PC-9 (cell line): ENCODE results near the gene UCP3. TPM values are rescaled to one million over a fixed set of nuclear protein-coding genes. Genes with fewer than 3 reads are reported as not detected.
A peak's percentile ranks its signal among the peaks of the same experiment; 100 is the strongest.

Experiments
- BruUV-seq: library from RNA; stranded (reverse); fragments of 400-500 nt; replicated peaks from 2 replicates; lab custom pipeline; 2021; lab: Mats Ljungman, UMichigan
- CTCF ChIA-PET: fragments of 300-600 bp; sonication (Branson Sonifier 250); formaldehyde crosslinking; loops from one replicate; lab custom pipeline; 2022; ENCODE audit warnings: antibody characterized with exemption; lab: Charles Lee
- POLR2A ChIA-PET: fragments of 300-600 bp; sonication (Branson Sonifier 250); formaldehyde crosslinking; loops from one replicate; lab custom pipeline; 2022; ENCODE audit warnings: antibody characterized with exemption; ENCODE audit not compliant: unreplicated experiment; lab: Charles Lee
- DNase-seq, 2 experiments: peaks; one replicate each; pipeline versions ENCODE4 v3.0.0 to v3.0.0-alpha.2; 2015 to 2022; ENCODE audit warnings: mixed read lengths in 1 of 2
- H2AFZ ChIP-seq: fragments of 200-600 bp; sonication (generic); 2 replicates; pipeline ENCODE4 v1.8.1; 2017; ENCODE audit warnings: antibody characterized with exemption
- H3F3A ChIP-seq: fragments of 200-600 bp; sonication (generic); 2 replicates; pipeline ENCODE4 v1.8.1; 2017; ENCODE audit warnings: antibody characterized with exemption, mild to moderate bottlenecking, low read depth; ENCODE audit not compliant: insufficient read depth
- H3K27ac ChIP-seq: fragments of 200-600 bp; sonication (generic); 2 replicates; pipeline ENCODE4 v1.6.1; 2016; ENCODE audit warnings: mixed run types
- H3K27me3 ChIP-seq: fragments of 200-600 bp; sonication (generic); 2 replicates; pipeline ENCODE4 v1.6.1; 2016; ENCODE audit warnings: low read depth, mixed run types; ENCODE audit not compliant: insufficient read depth
- H3K36me3 ChIP-seq: fragments of 200-600 bp; sonication (generic); 2 replicates; pipeline ENCODE4 v1.6.1; 2016; ENCODE audit warnings: low read depth, mixed run types
- H3K4me1 ChIP-seq: fragments of 200-600 bp; sonication (generic); replicated peaks from 2 replicates; pipeline ENCODE4 v1.6.1; 2016; ENCODE audit warnings: mixed run types; ENCODE audit not compliant: insufficient read depth
- H3K4me2 ChIP-seq: fragments of 200-600 bp; sonication (generic); 2 replicates; pipeline ENCODE4 v1.6.1; 2017; ENCODE audit warnings: mixed run types
- H3K4me3 ChIP-seq: fragments of 200-600 bp; sonication (generic); 2 replicates; pipeline ENCODE4 v1.6.1; 2016; ENCODE audit warnings: mixed run types
- H3K79me2 ChIP-seq: fragments of 200-600 bp; sonication (generic); 2 replicates; pipeline ENCODE4 v1.6.1; 2017; ENCODE audit warnings: low read depth, mixed run types
- H3K9me2 ChIP-seq: fragments of 200-600 bp; sonication (generic); 2 replicates; pipeline ENCODE4 v1.8.1; 2017; ENCODE audit warnings: mild to moderate bottlenecking; ENCODE audit not compliant: insufficient read depth
- H3K9me3 ChIP-seq: fragments of 200-600 bp; sonication (generic); 2 replicates; pipeline ENCODE4 v1.8.1; 2016; ENCODE audit warnings: low read depth; ENCODE audit not compliant: insufficient read depth
- H4K20me1 ChIP-seq: fragments of 200-600 bp; sonication (generic); 2 replicates; pipeline ENCODE4 v1.8.1; 2017; ENCODE audit not compliant: insufficient read depth
- EZH2 ChIP-seq: fragments of 200-600 bp; sonication (generic); IDR thresholded peaks from 2 replicates; pipeline ENCODE4 v1.8.0; 2017; ENCODE audit warnings: antibody characterized with exemption, low read depth
- intact Hi-C: fragments of 100-400 bp; cut with micrococcal nuclease; formaldehyde crosslinking; loops from one replicate; pipeline ENCODE4 v1.10.0; 2022; ENCODE audit not compliant: unreplicated experiment
- total RNA-seq: library from RNA; stranded (reverse); gene quantifications from 2 replicates; pipeline ENCODE4 v1.2.3, GENCODE V29; 2021
- TF ChIP-seq, protein P1 (sequence below): fragments of 200-600 bp; sonication (generic); conservative IDR thresholded peaks from 2 replicates; pipeline ENCODE4 v1.6.1; 2017; ENCODE audit warnings: mixed run types, antibody characterized with exemption, mild to moderate bottlenecking, moderate library complexity

Gene UCP3
- total RNA-seq, 1 experiment from 2014 or later, result 2.0 TPM

DNA sequence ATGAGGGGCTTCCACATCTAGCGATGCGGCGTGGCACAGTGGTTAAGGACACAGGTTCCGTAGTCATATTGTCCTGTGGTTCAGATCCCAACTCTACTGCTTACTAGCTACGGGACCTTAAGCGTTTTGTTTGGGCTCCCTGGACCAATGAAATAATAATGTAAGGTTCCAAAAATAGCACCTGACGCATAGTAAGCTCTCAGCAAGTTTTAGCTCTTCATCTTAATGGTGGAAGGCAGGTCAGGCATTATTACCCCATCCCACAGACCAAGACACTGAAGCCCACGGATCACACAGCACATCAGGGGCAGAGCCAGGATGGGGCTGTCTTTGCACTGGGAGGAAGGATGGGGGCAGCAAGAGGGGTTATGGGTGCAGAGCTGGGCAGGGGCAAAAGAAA, 45.0 kb downstream of the UCP3 start:
- TF ChIP-seq EZH2, result no peak
- TF ChIP-seq, protein P1, sequence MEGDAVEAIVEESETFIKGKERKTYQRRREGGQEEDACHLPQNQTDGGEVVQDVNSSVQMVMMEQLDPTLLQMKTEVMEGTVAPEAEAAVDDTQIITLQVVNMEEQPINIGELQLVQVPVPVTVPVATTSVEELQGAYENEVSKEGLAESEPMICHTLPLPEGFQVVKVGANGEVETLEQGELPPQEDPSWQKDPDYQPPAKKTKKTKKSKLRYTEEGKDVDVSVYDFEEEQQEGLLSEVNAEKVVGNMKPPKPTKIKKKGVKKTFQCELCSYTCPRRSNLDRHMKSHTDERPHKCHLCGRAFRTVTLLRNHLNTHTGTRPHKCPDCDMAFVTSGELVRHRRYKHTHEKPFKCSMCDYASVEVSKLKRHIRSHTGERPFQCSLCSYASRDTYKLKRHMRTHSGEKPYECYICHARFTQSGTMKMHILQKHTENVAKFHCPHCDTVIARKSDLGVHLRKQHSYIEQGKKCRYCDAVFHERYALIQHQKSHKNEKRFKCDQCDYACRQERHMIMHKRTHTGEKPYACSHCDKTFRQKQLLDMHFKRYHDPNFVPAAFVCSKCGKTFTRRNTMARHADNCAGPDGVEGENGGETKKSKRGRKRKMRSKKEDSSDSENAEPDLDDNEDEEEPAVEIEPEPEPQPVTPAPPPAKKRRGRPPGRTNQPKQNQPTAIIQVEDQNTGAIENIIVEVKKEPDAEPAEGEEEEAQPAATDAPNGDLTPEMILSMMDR, result no peak

DNA sequence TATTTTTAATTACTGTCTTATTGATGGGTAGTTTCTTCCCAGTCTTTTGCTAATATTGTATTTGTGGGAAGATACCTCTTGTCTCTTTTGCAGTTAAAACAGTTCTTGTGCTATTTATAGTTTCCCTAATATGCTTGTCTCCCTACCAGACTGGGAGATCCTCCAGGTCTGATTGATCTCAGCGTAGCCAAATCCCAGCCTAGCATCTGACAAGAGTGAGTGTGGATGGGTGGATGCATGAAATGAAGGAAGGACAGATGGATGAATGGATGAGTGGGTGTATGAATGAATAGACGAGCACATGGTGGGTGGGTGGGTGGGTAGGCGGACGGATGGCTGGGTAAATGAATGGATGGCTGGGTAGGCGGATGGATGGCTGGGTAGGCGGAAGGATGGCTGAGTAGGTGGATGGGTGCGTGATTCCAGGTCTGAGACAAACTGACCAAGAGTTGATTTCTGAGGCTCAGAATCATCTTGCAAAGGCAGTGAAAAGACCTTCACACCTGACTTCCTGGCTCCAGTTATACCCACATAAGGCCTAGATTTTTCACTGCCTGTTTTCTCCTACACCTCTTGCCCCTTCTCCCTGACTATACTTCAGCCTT, 46.7 kb downstream of the UCP3 start:
- ChIA-PET POLR2A (no interaction called here), CTCF (interaction anchor here (1.0 kb wide), 1 partner anchor 20 kb away, joined by 3 read pairs; the partner anchor contains the start of gene UCP2)

More for the DNA sequence above, 45.0 kb downstream of the UCP3 start:
- Histone ChIP-seq H3K27me3 (no peaks in the 10 kb centered on the region), H3K36me3 (no peaks in the 10 kb centered on the region), H3K9me3 (no peaks in the 10 kb centered on the region), H3K4me1 (no peaks in the 10 kb centered on the region), H3K4me3 (no peak overlapping the region), H3K9me2 (no peaks in the 10 kb centered on the region), H3K4me2 (peak overlapping the region; percentile 41; the same call in 1 of the 2 replicates), H2AFZ (0 out of 2 replicates have a peak overlapping the region, but pooled peaks have one; percentile 31), H3K79me2 (no peaks in the 10 kb centered on the region), H4K20me1 (no peaks in the 10 kb centered on the region), H3F3A (0 out of 2 replicates have a peak, but pooled peaks cover 6% of the 10 kb centered on the region), H3K27ac (no peak overlapping the region)
- CTCF ChIA-PET, result interaction anchor here (0.5 to 0.8 kb wide), 4 partner anchors 108 to 179 kb away, joined by 3 to 6 read pairs (median 4); no protein-coding TSS in a partner anchor
- POLR2A ChIA-PET, result no interaction called here
- intact Hi-C loops, result loop anchor here (1.0 to 5.0 kb wide), 4 partner anchors 126 to 485 kb away; partner anchors contain the start of genes C2CD3 and PPME1
- no peak for DNase-seq
- BruUV-seq, result no TSS peak

DNA sequence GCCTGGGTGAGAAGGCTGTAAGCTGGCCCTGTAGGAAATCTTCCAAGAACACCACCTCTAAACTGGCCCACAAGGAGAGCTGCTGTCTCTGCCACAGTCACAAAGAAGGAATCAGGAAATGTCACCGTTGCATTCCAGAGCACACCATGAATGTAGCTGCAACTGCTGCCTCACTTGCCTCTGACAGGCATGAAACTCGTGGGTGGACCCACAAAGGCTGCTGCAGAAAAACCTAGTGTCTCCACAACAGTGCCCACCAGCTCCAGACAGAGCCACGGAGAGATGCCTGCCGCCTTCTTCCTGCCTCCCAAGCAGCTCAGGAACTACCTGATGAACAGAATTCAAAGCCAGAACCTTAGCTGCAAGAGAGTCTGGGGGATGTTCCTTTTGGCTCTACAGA, 47.6 kb downstream of the UCP3 start:
- Histone ChIP-seq H3K4me3 (no peak overlapping the region), H3K36me3 (no peaks in the 10 kb centered on the region), H3K9me2 (no peaks in the 10 kb centered on the region), H3K9me3 (no peaks in the 10 kb centered on the region), H3F3A (peaks cover 9% of the 10 kb centered on the region; the same call in 1 of the 2 replicates), H4K20me1 (no peaks in the 10 kb centered on the region), H3K79me2 (no peaks in the 10 kb centered on the region), H3K4me2 (no peak overlapping the region), H3K27me3 (no peaks in the 10 kb centered on the region), H2AFZ (no peak overlapping the region), H3K27ac (no peak overlapping the region), H3K4me1 (peaks cover 6% of the 10 kb centered on the region)
- no TSS peak for BruUV-seq
- ChIA-PET POLR2A (interaction anchor here (0.6 kb wide), 1 partner anchor 11 kb away, joined by 4 read pairs; no protein-coding TSS in a partner anchor), CTCF (interaction anchor here (0.6 kb wide), 1 partner anchor 619 kb away, joined by 3 read pairs; no protein-coding TSS in a partner anchor)
- TF ChIP-seq EZH2, result no peak
- TF ChIP-seq, protein P1, result no peak
- intact Hi-C loops, result loop anchor here (5.0 kb wide), 1 partner anchor 296 kb away; no protein-coding TSS in a partner anchor
- peak; percentile 29 to 55 for DNase-seq

More for the DNA sequence above, 46.7 kb downstream of the UCP3 start:
- no TSS peak for BruUV-seq
- no peaks in the 10 kb centered on the region for H3K9me2 ChIP-seq
- DNase-seq, result peak in 1 of 2 experiments; percentile 25
- no peak overlapping the region for H3K27ac ChIP-seq
- H3K36me3 ChIP-seq, result no peaks in the 10 kb centered on the region
- no peak overlapping the region for H2AFZ ChIP-seq
- 0 out of 2 replicates have a peak, but pooled peaks cover 6% of the 10 kb centered on the region for H3F3A ChIP-seq
- H4K20me1 ChIP-seq, result no peaks in the 10 kb centered on the region
- H3K9me3 ChIP-seq, result no peaks in the 10 kb centered on the region
- intact Hi-C loops, result loop anchor here (5.0 kb wide), 1 partner anchor 295 kb away; no protein-coding TSS in a partner anchor
- H3K27me3 ChIP-seq, result no peaks in the 10 kb centered on the region
- H3K79me2 ChIP-seq, result no peaks in the 10 kb centered on the region
- no peak overlapping the region for H3K4me3 ChIP-seq
- H3K4me1 ChIP-seq, result no peaks in the 10 kb centered on the region
- TF ChIP-seq, protein P1, result no peak
- TF ChIP-seq EZH2, result no peak
- H3K4me2 ChIP-seq, result no peak overlapping the region
